HPDE6-E6E7 (cell line): ENCODE measurements around the gene CAPN9.
A peak's percentile ranks its signal among the peaks of the same experiment; 100 is the strongest.

Experiments used
- DNase-seq: peaks from one replicate; pipeline ENCODE4 v3.0.0; 2011; ENCODE audit warnings: missing footprints; ENCODE audit errors: extremely low spot score

Gene CAPN9

GRCh38 chr1:230796626-230797025 is 49.4 kb downstream of the CAPN9 start:
- DNase-seq: no peak

- no peak for DNase-seq
These were observed 50.3 kb downstream of the CAPN9 start for GRCh38 chr1:230797376-230797920.

GRCh38 chr1:230797942-230798365 is 50.8 kb downstream of the CAPN9 start:
- peak; percentile 49 for DNase-seq

- no peak for DNase-seq
These were observed 51.3 kb downstream of the CAPN9 start for GRCh38 chr1:230798491-230798890.

- no peak for DNase-seq
These were observed 54.0 kb downstream of the CAPN9 start for GRCh38 chr1:230800891-230801840.

GRCh38 chr1:230804396-230804795 is 57.2 kb downstream of the CAPN9 start:
- DNase-seq: no peak

GRCh38 chr1:230806552-230806951 is 59.4 kb downstream of the CAPN9 start:
- DNase-seq: no peak

- DNase-seq: no peak
These were observed 59.8 kb downstream of the CAPN9 start for GRCh38 chr1:230807029-230807428.

GRCh38 chr1:230807561-230808280 is 60.5 kb downstream of the CAPN9 start:
- DNase-seq: no peak

- DNase-seq: no peak
These were observed 61.2 kb downstream of the CAPN9 start for GRCh38 chr1:230808281-230808872.

- no peak for DNase-seq
These were observed 62.2 kb downstream of the CAPN9 start for GRCh38 chr1:230809256-230809990.

GRCh38 chr1:230812568-230812967 is 65.4 kb downstream of the CAPN9 start:
- DNase-seq: no peak

- no peak for DNase-seq
These were observed 67.9 kb downstream of the CAPN9 start for GRCh38 chr1:230814949-230815692.

- no peak for DNase-seq
These were observed 68.8 kb downstream of the CAPN9 start for GRCh38 chr1:230816018-230816417.

GRCh38 chr1:230818367-230818766 is 71.2 kb downstream of the CAPN9 start:
- no peak for DNase-seq

- DNase-seq: no peak
These were observed 71.7 kb downstream of the CAPN9 start for GRCh38 chr1:230818901-230819300.

GRCh38 chr1:230819976-230820375 is 72.8 kb downstream of the CAPN9 start:
- DNase-seq: no peak

- DNase-seq: no peak
These were observed 73.4 kb downstream of the CAPN9 start for GRCh38 chr1:230820568-230820967.

GRCh38 chr1:230821346-230821745 is 74.2 kb downstream of the CAPN9 start:
- no peak for DNase-seq

GRCh38 chr1:230822092-230822581 is 74.9 kb downstream of the CAPN9 start:
- no peak for DNase-seq

- no peak for DNase-seq
These were observed 76.2 kb downstream of the CAPN9 start for GRCh38 chr1:230823426-230823825.
